ENCODE measurements around the gene CMTM5.

DNA sequence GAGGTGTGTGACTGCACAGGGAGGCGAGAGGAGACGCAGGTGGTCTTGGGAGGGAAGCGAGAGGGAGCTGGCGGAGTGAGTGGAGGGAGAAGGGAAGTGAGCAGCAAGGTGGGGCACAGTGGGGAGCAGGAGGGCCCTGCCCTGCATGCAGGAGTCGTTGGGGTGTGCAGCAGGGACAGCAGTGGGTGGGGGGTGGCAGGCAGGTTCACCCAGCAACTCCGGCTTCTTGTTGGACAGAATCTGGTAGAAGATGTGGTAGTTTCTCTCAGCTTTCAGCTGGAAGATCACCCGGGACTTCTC is 26.2 kb downstream of the CMTM5 start:
- TF ChIP-seq, protein P1, sequence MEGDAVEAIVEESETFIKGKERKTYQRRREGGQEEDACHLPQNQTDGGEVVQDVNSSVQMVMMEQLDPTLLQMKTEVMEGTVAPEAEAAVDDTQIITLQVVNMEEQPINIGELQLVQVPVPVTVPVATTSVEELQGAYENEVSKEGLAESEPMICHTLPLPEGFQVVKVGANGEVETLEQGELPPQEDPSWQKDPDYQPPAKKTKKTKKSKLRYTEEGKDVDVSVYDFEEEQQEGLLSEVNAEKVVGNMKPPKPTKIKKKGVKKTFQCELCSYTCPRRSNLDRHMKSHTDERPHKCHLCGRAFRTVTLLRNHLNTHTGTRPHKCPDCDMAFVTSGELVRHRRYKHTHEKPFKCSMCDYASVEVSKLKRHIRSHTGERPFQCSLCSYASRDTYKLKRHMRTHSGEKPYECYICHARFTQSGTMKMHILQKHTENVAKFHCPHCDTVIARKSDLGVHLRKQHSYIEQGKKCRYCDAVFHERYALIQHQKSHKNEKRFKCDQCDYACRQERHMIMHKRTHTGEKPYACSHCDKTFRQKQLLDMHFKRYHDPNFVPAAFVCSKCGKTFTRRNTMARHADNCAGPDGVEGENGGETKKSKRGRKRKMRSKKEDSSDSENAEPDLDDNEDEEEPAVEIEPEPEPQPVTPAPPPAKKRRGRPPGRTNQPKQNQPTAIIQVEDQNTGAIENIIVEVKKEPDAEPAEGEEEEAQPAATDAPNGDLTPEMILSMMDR (IDR thresholded peaks at IDR 0.05), result no peak
- no peak for TF ChIP-seq TCF7L2 (IDR thresholded peaks at IDR 0.05; ENCODE audit: low read depth, low read length)
